Liver (tissue), 9 donors: ENCODE data around the gene SEMA7A. TPM values are rescaled to one million over a fixed set of nuclear protein-coding genes. Genes with fewer than 3 reads are reported as not detected.
A peak's percentile ranks its signal among the peaks of the same experiment; 100 is the strongest.

Source experiments
- DNase-seq: peaks from one replicate; pipeline ENCODE4 v3.0.0-alpha.2; 2017; ENCODE audit warnings: low spot score
- H3K27ac ChIP-seq, 2 donors: one replicate each; pipeline ENCODE4 v1.7.0; 2013; ENCODE audit warnings: inconsistent platforms in 2 of 2, low read length in 2 of 2, control low read depth in 1 of 2, low read depth in 1 of 2, mild to moderate bottlenecking in 1 of 2
- H3K27me3 ChIP-seq, 4 donors: one replicate each; pipeline versions ENCODE4 v1.6.1 to v1.7.0; 2013; ENCODE audit warnings: low read length in 3 of 4, inconsistent platforms in 1 of 4, mild to moderate bottlenecking in 1 of 4, moderate library complexity in 1 of 4; ENCODE audit not compliant: control insufficient read depth in 4 of 4, insufficient read depth in 4 of 4
- H3K36me3 ChIP-seq, 4 donors: one replicate each; pipeline versions ENCODE4 v1.6.1 to v1.7.0; 2013; ENCODE audit warnings: low read length in 3 of 4, mild to moderate bottlenecking in 3 of 4, low read depth in 1 of 4, moderate library complexity in 1 of 4; ENCODE audit not compliant: control insufficient read depth in 4 of 4, insufficient read depth in 3 of 4
- H3K4me1 ChIP-seq, 4 donors: one replicate each; pipeline versions ENCODE4 v1.6.1 to v1.7.0; 2013; ENCODE audit warnings: low read length in 3 of 4, mild to moderate bottlenecking in 3 of 4, moderate library complexity in 1 of 4; ENCODE audit not compliant: control insufficient read depth in 4 of 4, insufficient read depth in 4 of 4
- H3K4me3 ChIP-seq, 3 donors: one replicate each; pipeline versions ENCODE4 v1.6.1 to v1.7.0; 2013; ENCODE audit warnings: low read length in 3 of 3, control low read depth in 1 of 3, low read depth in 1 of 3, mild to moderate bottlenecking in 1 of 3
- H3K9ac ChIP-seq, 2 donors: one replicate each; pipeline ENCODE4 v1.7.0; 2013; ENCODE audit warnings: low read length in 2 of 2, mild to moderate bottlenecking in 2 of 2, moderate library complexity in 2 of 2, control low read depth in 1 of 2, low read depth in 1 of 2
- H3K9me3 ChIP-seq, 4 donors: one replicate each; pipeline versions ENCODE4 v1.6.1 to v1.7.0; 2013; ENCODE audit warnings: low read length in 3 of 4; ENCODE audit not compliant: control insufficient read depth in 4 of 4
- EGR1 ChIP-seq, 2 donors: IDR thresholded peaks; 2 replicates each; pipeline ENCODE4 v1.6.1; 2016 to 2018; ENCODE audit warnings: antibody characterized with exemption in 2 of 2, low read depth in 2 of 2
- FOXA1 ChIP-seq: IDR thresholded peaks from 2 replicates; pipeline ENCODE4 v1.6.1; 2016; ENCODE audit warnings: antibody characterized with exemption
- FOXA2 ChIP-seq: IDR thresholded peaks from 2 replicates; pipeline ENCODE4 v1.6.1; 2016; ENCODE audit warnings: antibody characterized with exemption
- GABPA ChIP-seq, 2 donors: IDR thresholded peaks in 1 of 2; conservative IDR thresholded peaks in 1 of 2; 2 replicates each; pipeline ENCODE4 v1.6.1; 2016; ENCODE audit warnings: antibody characterized with exemption in 2 of 2, mild to moderate bottlenecking in 1 of 2, moderate library complexity in 1 of 2
- HNF4A ChIP-seq, 2 donors: conservative IDR thresholded peaks; 2 replicates each; pipeline ENCODE4 v1.6.1; 2016; ENCODE audit warnings: antibody characterized with exemption in 2 of 2, mild to moderate bottlenecking in 2 of 2
- HNF4G ChIP-seq: IDR thresholded peaks from 2 replicates; pipeline ENCODE4 v1.6.1; 2016; ENCODE audit warnings: antibody characterized with exemption
- JUND ChIP-seq, 2 donors: IDR thresholded peaks; 2 replicates each; pipeline ENCODE4 v1.6.1; 2016; ENCODE audit warnings: antibody characterized with exemption in 2 of 2
- NR2F2 ChIP-seq: IDR thresholded peaks from 2 replicates; pipeline ENCODE4 v1.6.1; 2016; ENCODE audit warnings: antibody characterized with exemption
- RAD21 ChIP-seq, 2 donors: IDR thresholded peaks; 2 replicates each; pipeline ENCODE4 v1.6.1; 2016; ENCODE audit warnings: antibody characterized with exemption in 2 of 2, mild to moderate bottlenecking in 2 of 2
- REST ChIP-seq: IDR thresholded peaks from 2 replicates; pipeline ENCODE4 v1.6.1; 2016; ENCODE audit warnings: antibody characterized with exemption, mild to moderate bottlenecking
- RXRA ChIP-seq, 2 donors: IDR thresholded peaks; 2 replicates each; pipeline ENCODE4 v1.6.1; 2017 to 2018; ENCODE audit warnings: antibody characterized with exemption in 2 of 2, mild to moderate bottlenecking in 1 of 2
- SP1 ChIP-seq: IDR thresholded peaks from 2 replicates; pipeline ENCODE4 v1.6.1; 2018; ENCODE audit warnings: antibody characterized with exemption, mild to moderate bottlenecking
- TAF1 ChIP-seq: conservative IDR thresholded peaks from 2 replicates; pipeline ENCODE4 v1.6.1; 2016; ENCODE audit warnings: antibody characterized with exemption, mild to moderate bottlenecking
- YY1 ChIP-seq: IDR thresholded peaks from 2 replicates; pipeline ENCODE4 v1.6.1; 2016; ENCODE audit warnings: antibody characterized with exemption, mild to moderate bottlenecking
- ZBTB33 ChIP-seq: IDR thresholded peaks from 2 replicates; pipeline ENCODE4 v1.6.1; 2016; ENCODE audit warnings: antibody characterized with exemption
- WGBS: extraction: QIAGEN DNeasy Blood & Tissue Kit; methylation state at CpG from one replicate; pipeline ENCODE4 v1.1.7; 2013; 5-methylcytosine and 5-hydroxymethylcytosine counted together
- polyA plus RNA-seq, 2 donors: library from polyadenylated mRNA; stranded (reverse) in 1 of 2; unstranded in 1 of 2; fragments of 200-250 nt in 1 of 2; fragments of >200 nt in 1 of 2; fragmentation: Nextera tagmentation in 1 of 2; extraction: Ambion mirVana in 1 of 2; gene quantifications; one replicate each; pipeline versions ENCODE4 v1.2.1 to v1.2.3, GENCODE V29; 2013 to 2015
- total RNA-seq, 2 donors: library from RNA; depleted of rRNA; stranded (reverse); fragments of >200 nt; gene quantifications; one replicate each; pipeline ENCODE4 v1.2.3, GENCODE V29; 2014
- TF ChIP-seq, protein P1 (sequence below): fragments of 150-350 bp; IDR thresholded peaks from 2 replicates; pipeline ENCODE4 v1.5.1; 2017; ENCODE audit warnings: improper control_type of control experiment, low read depth, low read length; ENCODE audit not compliant: missing input control
- TF ChIP-seq, protein P2 (sequence below): IDR thresholded peaks from 2 replicates; pipeline ENCODE4 v1.6.1; 2016; ENCODE audit warnings: antibody characterized with exemption
- TF ChIP-seq, protein P3 (sequence below): IDR thresholded peaks from 2 replicates; pipeline ENCODE4 v1.6.1; 2016; ENCODE audit warnings: antibody characterized with exemption
- donor health status: healthy.
- donor health status: healthy.
- donor health status: healthy.
- donor health status: healthy.
- donor health status: healthy.

The SEMA7A gene
- total and polyA plus RNA-seq, 4 donors, result 0.14 to 18.1 (median 1.4) TPM

DNA sequence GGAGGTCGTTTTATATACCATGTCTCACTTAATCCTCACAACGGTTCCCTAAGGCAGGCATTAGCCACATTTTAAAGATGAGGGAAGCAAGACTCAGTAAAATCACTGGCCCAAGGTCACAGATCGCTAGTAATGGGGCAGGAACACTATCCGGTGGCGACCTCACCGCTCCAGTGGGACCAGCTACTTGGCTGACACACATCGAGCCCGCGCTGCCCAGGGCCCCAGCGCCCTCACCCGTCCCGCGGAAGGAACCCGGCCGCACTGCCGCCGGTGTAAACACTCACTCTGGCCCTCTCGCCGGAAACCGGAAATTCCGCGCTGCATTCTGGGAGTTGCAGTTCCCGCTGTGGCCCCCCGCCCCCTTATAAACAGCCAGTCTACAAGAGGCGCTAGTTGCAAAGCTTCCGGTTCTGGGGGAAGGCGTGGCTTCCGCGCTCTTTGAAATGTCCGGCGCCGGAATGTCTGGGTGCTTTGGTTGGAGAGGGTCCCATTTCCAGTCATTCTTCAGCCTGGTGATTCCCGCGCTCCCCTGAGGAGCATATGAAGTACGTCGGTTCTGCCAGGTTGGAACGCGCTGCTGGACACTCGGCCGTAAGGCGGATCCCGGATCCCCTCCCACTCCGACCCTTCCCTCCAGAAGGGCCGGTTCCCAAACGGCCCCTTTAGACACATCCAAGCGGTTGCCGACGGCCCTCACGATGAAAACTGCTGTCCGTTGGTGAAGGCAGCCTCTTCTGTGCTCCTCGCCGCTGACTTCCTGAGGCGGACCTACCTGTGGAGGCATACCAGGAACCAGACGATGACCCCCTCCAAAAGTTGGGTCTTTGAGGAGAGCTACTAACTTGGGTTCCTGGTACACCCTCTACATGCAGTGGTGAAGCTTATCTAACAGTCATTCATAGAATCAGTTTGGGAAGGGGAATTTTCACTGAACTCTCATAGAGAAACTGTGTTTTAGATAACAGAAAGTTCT, 27.4 kb upstream of the SEMA7A start, which contains the start of gene UBL7:
Gene UBL7, minus strand, starts transcription at position 290 of the 976 bp plus-strand sequence. CDS start 2,293 bp downstream, outside the sequence.
- DNase-seq, result peak; percentile 98
- H3K27me3 ChIP-seq, result no peaks in the 10 kb centered on the region
- TF ChIP-seq TAF1 (peak; percentile 98), REST (peak; percentile 92), HNF4A (conservative IDR thresholded peaks at IDR 0.05) (peak; percentile 28 to 34), SP1 (peak; percentile 84), JUND (IDR thresholded peaks at IDR 0.05) (peak in 1 of 2 donors; percentile 23), NR2F2 (no peak), GABPA (IDR thresholded peaks at IDR 0.05 in 1 of 2, conservative IDR thresholded peaks at IDR 0.05 in 1 of 2) (peak; percentile 93 to 99), ZBTB33 (peak; percentile 79), HNF4G (no peak), FOXA1 (peak; percentile 27), RXRA (IDR thresholded peaks at IDR 0.05) (peak in 1 of 2 donors; percentile 56), EGR1 (IDR thresholded peaks at IDR 0.05; ENCODE audit: low read depth in 2 of 2) (peak; percentile 91), FOXA2 (peak; percentile 56), RAD21 (IDR thresholded peaks at IDR 0.05) (peak; percentile 71 to 73), YY1 (peak; percentile 85)
- TF ChIP-seq, protein P1, sequence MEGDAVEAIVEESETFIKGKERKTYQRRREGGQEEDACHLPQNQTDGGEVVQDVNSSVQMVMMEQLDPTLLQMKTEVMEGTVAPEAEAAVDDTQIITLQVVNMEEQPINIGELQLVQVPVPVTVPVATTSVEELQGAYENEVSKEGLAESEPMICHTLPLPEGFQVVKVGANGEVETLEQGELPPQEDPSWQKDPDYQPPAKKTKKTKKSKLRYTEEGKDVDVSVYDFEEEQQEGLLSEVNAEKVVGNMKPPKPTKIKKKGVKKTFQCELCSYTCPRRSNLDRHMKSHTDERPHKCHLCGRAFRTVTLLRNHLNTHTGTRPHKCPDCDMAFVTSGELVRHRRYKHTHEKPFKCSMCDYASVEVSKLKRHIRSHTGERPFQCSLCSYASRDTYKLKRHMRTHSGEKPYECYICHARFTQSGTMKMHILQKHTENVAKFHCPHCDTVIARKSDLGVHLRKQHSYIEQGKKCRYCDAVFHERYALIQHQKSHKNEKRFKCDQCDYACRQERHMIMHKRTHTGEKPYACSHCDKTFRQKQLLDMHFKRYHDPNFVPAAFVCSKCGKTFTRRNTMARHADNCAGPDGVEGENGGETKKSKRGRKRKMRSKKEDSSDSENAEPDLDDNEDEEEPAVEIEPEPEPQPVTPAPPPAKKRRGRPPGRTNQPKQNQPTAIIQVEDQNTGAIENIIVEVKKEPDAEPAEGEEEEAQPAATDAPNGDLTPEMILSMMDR, result peak; percentile 19
- TF ChIP-seq, protein P2, sequence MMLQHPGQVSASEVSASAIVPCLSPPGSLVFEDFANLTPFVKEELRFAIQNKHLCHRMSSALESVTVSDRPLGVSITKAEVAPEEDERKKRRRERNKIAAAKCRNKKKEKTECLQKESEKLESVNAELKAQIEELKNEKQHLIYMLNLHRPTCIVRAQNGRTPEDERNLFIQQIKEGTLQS, result peak; percentile 32
- TF ChIP-seq, protein P3, sequence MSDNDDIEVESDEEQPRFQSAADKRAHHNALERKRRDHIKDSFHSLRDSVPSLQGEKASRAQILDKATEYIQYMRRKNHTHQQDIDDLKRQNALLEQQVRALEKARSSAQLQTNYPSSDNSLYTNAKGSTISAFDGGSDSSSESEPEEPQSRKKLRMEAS, result peak; percentile 79
- peak within 1 kb of the TSS; percentile 65 to 89 for H3K27ac ChIP-seq
- no peaks in the 10 kb centered on the region for H3K9me3 ChIP-seq
- peak within 1 kb of the TSS; percentile 67 to 95 (median 77) for H3K4me3 ChIP-seq
- H3K9ac ChIP-seq, result peak within 1 kb of the TSS; percentile 98 to 100
- peaks cover 6 to 19% (median 16%) of the 10 kb centered on the region in 4 donors for H3K4me1 ChIP-seq
- H3K36me3 ChIP-seq, result peaks cover 1 to 9% (median 4%) of the 10 kb centered on the region in 4 donors
- WGBS, result under 1% methylated on average over 54 of the region's 54 CpGs
